HS-5 (cell line): Measurements from ENCODE around the gene CYP4X1.
"Not testable (repeated sequence)": the region's sequence is repeated elsewhere in the genome, so short reads cannot be mapped to it uniquely, and the experiment has no call there.

Source experiments
- DNase-seq: peaks from one replicate; pipeline ENCODE4 v3.0.0-alpha.2; 2012; ENCODE audit warnings: low read depth

The CYP4X1 gene

GRCh38 chr1:47089356-47089755 is 65.9 kb downstream of the CYP4X1 start:
- not testable (repeated sequence) for DNase-seq

- DNase-seq: not testable (repeated sequence)
Observed at GRCh38 chr1:47091476-47091875, 68.0 kb downstream of the CYP4X1 start.
